OCI-LY1 (cell line): ENCODE data around the gene MRTO4.
"Not testable (repeated sequence)": the region's sequence is repeated elsewhere in the genome, so short reads cannot be mapped to it uniquely, and the experiment has no call there.

ENCODE experiments used
- H2AFZ ChIP-seq: fragments of 200-600 bp; sonication (generic), shearing (Covaris generic); 2 replicates; pipeline ENCODE4 v1.6.0; 2014; ENCODE audit warnings: antibody characterized with exemption, mild to moderate bottlenecking, low read length
- H3F3A ChIP-seq: fragments of 200-600 bp; sonication (generic), shearing (Covaris generic); 2 replicates; pipeline ENCODE4 v1.6.0; 2014; ENCODE audit warnings: mild to moderate bottlenecking, antibody characterized with exemption, low read length, moderate library complexity; ENCODE audit not compliant: insufficient read depth
- H3K27ac ChIP-seq: fragments of 200-600 bp; sonication (generic); 2 replicates; pipeline ENCODE4 v1.5.1; 2014; ENCODE audit warnings: low read length, mixed run types, mild to moderate bottlenecking, low read depth; ENCODE audit not compliant: poor library complexity, severe bottlenecking
- H3K27me3 ChIP-seq: fragments of 200-600 bp; sonication (generic); 2 replicates; pipeline ENCODE4 v1.6.0; 2014; ENCODE audit warnings: antibody characterized with exemption, mild to moderate bottlenecking, low read length, moderate library complexity; ENCODE audit not compliant: insufficient read depth
- H3K36me3 ChIP-seq: fragments of 200-600 bp; sonication (generic); 2 replicates; pipeline ENCODE4 v1.6.1; 2014; ENCODE audit warnings: mild to moderate bottlenecking, antibody characterized with exemption, low read length, moderate library complexity, mixed read lengths; ENCODE audit not compliant: insufficient read depth
- H3K4me1 ChIP-seq: fragments of 200-600 bp; sonication (generic); 2 replicates; pipeline ENCODE4 v1.5.1; 2014; ENCODE audit warnings: mild to moderate bottlenecking, low read length, moderate library complexity; ENCODE audit not compliant: insufficient read depth, severe bottlenecking
- H3K4me2 ChIP-seq: fragments of 200-600 bp; sonication (generic), shearing (Covaris generic); 2 replicates; pipeline ENCODE4 v1.6.1; 2014; ENCODE audit warnings: low read length
- H3K4me3 ChIP-seq: fragments of 200-600 bp; sonication (generic); 2 replicates; pipeline ENCODE4 v1.5.1; 2014; ENCODE audit warnings: low read length, low read depth, mild to moderate bottlenecking, mixed read lengths; ENCODE audit not compliant: poor library complexity, severe bottlenecking
- H3K79me2 ChIP-seq: fragments of 200-600 bp; shearing (Covaris generic); 2 replicates; pipeline ENCODE4 v1.6.1; 2016; ENCODE audit warnings: mixed run types, low read length, mixed read lengths; ENCODE audit not compliant: insufficient read depth
- H3K9ac ChIP-seq: fragments of 200-600 bp; sonication (generic), shearing (Covaris generic); 2 replicates; pipeline ENCODE4 v1.6.1; 2014; ENCODE audit warnings: mild to moderate bottlenecking, low read length, mixed read lengths
- H3K9me2 ChIP-seq: fragments of 200-600 bp; sonication (generic), shearing (Covaris generic); 2 replicates; pipeline ENCODE4 v1.6.1; 2014; ENCODE audit warnings: low read depth, mild to moderate bottlenecking, low read length, mixed read lengths
- H3K9me3 ChIP-seq: fragments of 200-600 bp; shearing (Covaris generic); 2 replicates; pipeline ENCODE4 v1.6.1; 2014; ENCODE audit warnings: low read length, mixed read lengths
- H4K20me1 ChIP-seq: fragments of 200-600 bp; sonication (generic), shearing (Covaris generic); 2 replicates; pipeline ENCODE4 v1.6.0; 2016; ENCODE audit warnings: mild to moderate bottlenecking, low read length; ENCODE audit not compliant: insufficient read depth
- EZH2 ChIP-seq: fragments of 200-600 bp; sonication (generic), shearing (Covaris generic); IDR thresholded peaks from 2 replicates; pipeline ENCODE4 v1.8.0; 2017; ENCODE audit warnings: borderline replicate concordance, mixed run types, mild to moderate bottlenecking, antibody characterized with exemption, low read length, moderate library complexity, mixed read lengths
- TF ChIP-seq, protein P1 (sequence below): fragments of 200-600 bp; sonication (generic), shearing (Covaris generic); IDR thresholded peaks from 2 replicates; pipeline ENCODE4 v1.5.1; 2017; ENCODE audit warnings: mild to moderate bottlenecking, antibody characterized with exemption, low read length, moderate library complexity, mixed read lengths

Gene MRTO4

DNA sequence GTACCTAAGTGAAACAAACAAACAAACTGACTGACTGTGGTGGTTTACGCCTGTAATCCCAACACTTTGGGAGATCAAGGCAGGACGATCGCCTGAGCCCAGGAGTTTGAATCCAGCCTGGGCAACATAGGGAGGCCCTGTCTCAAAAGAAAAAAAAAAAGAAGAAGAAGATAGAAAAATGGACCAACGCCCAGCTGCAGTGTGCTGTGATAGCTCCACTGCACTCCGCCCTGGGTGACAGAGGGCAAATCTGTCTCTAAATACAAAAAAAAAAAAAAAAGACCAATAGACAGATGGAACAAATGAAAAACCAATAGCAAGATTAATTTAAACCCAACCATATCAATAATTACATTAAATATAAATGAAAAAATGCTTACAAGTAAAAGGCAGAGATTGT is 23.0 kb downstream of the MRTO4 start:
- H2AFZ ChIP-seq = no peak overlapping the region

GRCh38 chr1:19283891-19284290 is 32.3 kb downstream of the MRTO4 start:
- no peak overlapping the region for H3K27ac ChIP-seq
- no peaks in the 10 kb centered on the region for H3K27me3 ChIP-seq
- H4K20me1 ChIP-seq = no peaks in the 10 kb centered on the region
- no peak overlapping the region for H3K4me2 ChIP-seq
- no peak overlapping the region for H3K4me3 ChIP-seq
- no peaks in the 10 kb centered on the region for H3F3A ChIP-seq
- H2AFZ ChIP-seq = no peak overlapping the region
- TF ChIP-seq EZH2 = no peak
- TF ChIP-seq, protein P1, sequence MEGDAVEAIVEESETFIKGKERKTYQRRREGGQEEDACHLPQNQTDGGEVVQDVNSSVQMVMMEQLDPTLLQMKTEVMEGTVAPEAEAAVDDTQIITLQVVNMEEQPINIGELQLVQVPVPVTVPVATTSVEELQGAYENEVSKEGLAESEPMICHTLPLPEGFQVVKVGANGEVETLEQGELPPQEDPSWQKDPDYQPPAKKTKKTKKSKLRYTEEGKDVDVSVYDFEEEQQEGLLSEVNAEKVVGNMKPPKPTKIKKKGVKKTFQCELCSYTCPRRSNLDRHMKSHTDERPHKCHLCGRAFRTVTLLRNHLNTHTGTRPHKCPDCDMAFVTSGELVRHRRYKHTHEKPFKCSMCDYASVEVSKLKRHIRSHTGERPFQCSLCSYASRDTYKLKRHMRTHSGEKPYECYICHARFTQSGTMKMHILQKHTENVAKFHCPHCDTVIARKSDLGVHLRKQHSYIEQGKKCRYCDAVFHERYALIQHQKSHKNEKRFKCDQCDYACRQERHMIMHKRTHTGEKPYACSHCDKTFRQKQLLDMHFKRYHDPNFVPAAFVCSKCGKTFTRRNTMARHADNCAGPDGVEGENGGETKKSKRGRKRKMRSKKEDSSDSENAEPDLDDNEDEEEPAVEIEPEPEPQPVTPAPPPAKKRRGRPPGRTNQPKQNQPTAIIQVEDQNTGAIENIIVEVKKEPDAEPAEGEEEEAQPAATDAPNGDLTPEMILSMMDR = no peak
- H3K9me3 ChIP-seq = no peaks in the 10 kb centered on the region
- H3K9ac ChIP-seq = no peak overlapping the region
- H3K36me3 ChIP-seq = no peaks in the 10 kb centered on the region
- H3K4me1 ChIP-seq = no peaks in the 10 kb centered on the region
- H3K9me2 ChIP-seq = no peaks in the 10 kb centered on the region
- H3K79me2 ChIP-seq = no peaks in the 10 kb centered on the region

More for the DNA sequence above, 23.0 kb downstream of the MRTO4 start:
- H3F3A ChIP-seq = no peaks in the 10 kb centered on the region
- H3K4me3 ChIP-seq = no peak overlapping the region
- no peaks in the 10 kb centered on the region for H3K27me3 ChIP-seq
- no peak overlapping the region for H3K4me2 ChIP-seq
- H3K4me1 ChIP-seq = no peaks in the 10 kb centered on the region
- H3K27ac ChIP-seq = no peak overlapping the region
- no peaks in the 10 kb centered on the region for H4K20me1 ChIP-seq
- H3K9ac ChIP-seq = no peak overlapping the region
- H3K36me3 ChIP-seq = no peaks in the 10 kb centered on the region
- no peaks in the 10 kb centered on the region for H3K9me2 ChIP-seq
- TF ChIP-seq, protein P1 = no peak
- TF ChIP-seq EZH2 = no peak
- no peaks in the 10 kb centered on the region for H3K9me3 ChIP-seq
- no peaks in the 10 kb centered on the region for H3K79me2 ChIP-seq

- Histone ChIP-seq H3K4me3 (no peak overlapping the region), H3K27ac (no peak overlapping the region)
These were observed 33.3 kb downstream of the MRTO4 start for GRCh38 chr1:19284881-19285280.

GRCh38 chr1:19285366-19285765 is 33.8 kb downstream of the MRTO4 start:
- not testable (repeated sequence) for H3K9ac ChIP-seq, H2AFZ ChIP-seq, H3K79me2 ChIP-seq, H3K4me1 ChIP-seq, H3K4me3 ChIP-seq, H3K4me2 ChIP-seq, H3F3A ChIP-seq, H3K9me3 ChIP-seq, H3K9me2 ChIP-seq, H4K20me1 ChIP-seq, H3K27ac ChIP-seq, H3K36me3 ChIP-seq, H3K27me3 ChIP-seq

More at GRCh38 chr1:19284881-19285280, 33.3 kb downstream of the MRTO4 start:
- no peaks in the 10 kb centered on the region for H3K9me2 ChIP-seq
- no peaks in the 10 kb centered on the region for H3K27me3 ChIP-seq
- H3K9me3 ChIP-seq = no peaks in the 10 kb centered on the region
- H3K36me3 ChIP-seq = no peaks in the 10 kb centered on the region
- no peak for TF ChIP-seq EZH2
- TF ChIP-seq, protein P1 = no peak
- no peak overlapping the region for H3K4me2 ChIP-seq
- H3F3A ChIP-seq = no peaks in the 10 kb centered on the region
- H3K4me1 ChIP-seq = no peaks in the 10 kb centered on the region
- no peak overlapping the region for H2AFZ ChIP-seq
- no peak overlapping the region for H3K9ac ChIP-seq
- no peaks in the 10 kb centered on the region for H4K20me1 ChIP-seq
- no peaks in the 10 kb centered on the region for H3K79me2 ChIP-seq

- H4K20me1 ChIP-seq, H3K9ac ChIP-seq, H3K36me3 ChIP-seq, H3K4me3 ChIP-seq, H2AFZ ChIP-seq, H3K79me2 ChIP-seq, H3F3A ChIP-seq, H3K27me3 ChIP-seq, H3K27ac ChIP-seq, H3K9me2 ChIP-seq, H3K9me3 ChIP-seq, H3K4me2 ChIP-seq, H3K4me1 ChIP-seq: not testable (repeated sequence)
These were observed 34.2 kb downstream of the MRTO4 start for GRCh38 chr1:19285807-19286206.
